Stimulated activated naive CD4-positive, alpha-beta T cell (primary cell): ENCODE data around the gene ISYNA1.

Source experiments
- DNase-seq, 6 experiments: peaks; one replicate each; lab custom pipeline; 2025; lab: John Stamatoyannopoulos, UW

Gene ISYNA1

GRCh38 chr19:18437491-18438330, at the start of gene ISYNA1:
Gene ISYNA1 (minus strand): TSS chr19:18438133. CDS start chr19:18437979, 154 bp downstream.
- peak in 5 of 6 experiments; percentile 48 to 74 (median 54) for DNase-seq

GRCh38 chr19:18486746-18487145, 48.8 kb upstream of the ISYNA1 start:
- DNase-seq: no peak

- DNase-seq: no peak
These were observed 47.1 kb upstream of the ISYNA1 start for GRCh38 chr19:18484992-18485391.

- DNase-seq: no peak
These were observed 45.4 kb upstream of the ISYNA1 start for GRCh38 chr19:18483119-18483890.

GRCh38 chr19:18481505-18482222, 43.7 kb upstream of the ISYNA1 start:
- DNase-seq: no peak

- no peak for DNase-seq
These were observed 42.2 kb upstream of the ISYNA1 start for GRCh38 chr19:18480006-18480691.

- no peak for DNase-seq
These were observed 40.8 kb upstream of the ISYNA1 start for GRCh38 chr19:18478545-18479311.

GRCh38 chr19:18477974-18478373, 40.0 kb upstream of the ISYNA1 start:
- DNase-seq: no peak

- DNase-seq: no peak
These were observed 39.3 kb upstream of the ISYNA1 start for GRCh38 chr19:18477042-18477779.

- DNase-seq: no peak
These were observed 38.6 kb upstream of the ISYNA1 start for GRCh38 chr19:18476507-18477041.

- DNase-seq: no peak
These were observed 37.9 kb upstream of the ISYNA1 start for GRCh38 chr19:18475762-18476331.

GRCh38 chr19:18475004-18475453, 37.1 kb upstream of the ISYNA1 start:
- no peak for DNase-seq

GRCh38 chr19:18474366-18474887, 36.5 kb upstream of the ISYNA1 start:
- no peak for DNase-seq

- no peak for DNase-seq
These were observed 35.8 kb upstream of the ISYNA1 start for GRCh38 chr19:18473706-18474087.

GRCh38 chr19:18473003-18473705, 35.2 kb upstream of the ISYNA1 start:
- DNase-seq: no peak

GRCh38 chr19:18470787-18471186, 32.9 kb upstream of the ISYNA1 start:
- DNase-seq: no peak

GRCh38 chr19:18469069-18469846, 31.3 kb upstream of the ISYNA1 start:
- DNase-seq: peak in 5 of 6 experiments; percentile 33 to 56 (median 42)

- no peak for DNase-seq
These were observed 30.6 kb upstream of the ISYNA1 start for GRCh38 chr19:18468517-18468916.
